IPS DF 4.7 (cell line): ENCODE results near the gene ZSCAN10.
"Not testable (repeated sequence)": the region's sequence is repeated elsewhere in the genome, so short reads cannot be mapped to it uniquely, and the experiment has no call there.

ENCODE experiments used
- DNase-seq: peaks from one replicate; pipeline ENCODE4 v3.0.0-alpha.2; 2013; ENCODE audit warnings: low spot score; ENCODE audit errors: extremely low read depth

Gene ZSCAN10

GRCh38 chr16:3065069-3065741 lies 33.9 kb downstream of the ZSCAN10 start, which contains the start of gene IL32:
Gene IL32 (plus strand): TSS chr16:3065640. CDS start chr16:3065812, 172 bp downstream.
- DNase-seq, result no peak

DNA sequence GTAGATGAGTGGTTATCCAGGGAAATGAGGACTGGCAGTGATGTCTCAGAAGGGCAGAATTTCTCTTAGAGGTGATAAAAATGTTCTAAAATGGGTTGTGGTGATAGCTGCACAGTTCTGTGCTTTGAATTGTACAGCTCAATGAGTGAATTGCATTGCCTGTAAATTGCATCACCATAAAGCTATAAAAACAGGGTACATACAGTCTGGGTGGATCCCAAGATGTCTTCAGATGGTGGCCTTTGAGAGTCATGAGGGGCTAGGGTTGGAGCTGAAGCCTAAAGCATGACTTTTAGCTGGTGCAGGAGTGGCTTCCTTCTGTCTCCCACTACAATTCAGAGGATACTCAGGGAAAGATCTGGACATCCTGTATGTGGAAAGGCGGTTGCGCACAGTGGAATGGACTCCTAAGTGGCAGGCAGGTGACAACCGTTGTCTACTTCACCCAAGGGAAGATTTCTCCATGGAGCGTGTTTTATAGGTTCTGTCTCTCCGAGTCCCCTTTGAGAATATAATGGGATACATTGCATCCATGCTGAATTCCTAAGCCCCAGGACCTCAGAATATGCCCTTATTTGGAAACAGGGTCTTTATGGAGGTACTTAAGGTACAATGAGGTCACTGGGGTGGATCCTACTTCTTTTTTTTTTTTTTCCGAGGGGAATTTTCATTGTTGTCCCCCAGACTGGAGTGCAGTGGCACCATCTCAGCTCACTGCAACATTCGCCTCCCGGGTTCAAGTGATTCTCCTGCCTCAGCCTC lies 35.3 kb downstream of the ZSCAN10 start:
- DNase-seq, result no peak

DNA sequence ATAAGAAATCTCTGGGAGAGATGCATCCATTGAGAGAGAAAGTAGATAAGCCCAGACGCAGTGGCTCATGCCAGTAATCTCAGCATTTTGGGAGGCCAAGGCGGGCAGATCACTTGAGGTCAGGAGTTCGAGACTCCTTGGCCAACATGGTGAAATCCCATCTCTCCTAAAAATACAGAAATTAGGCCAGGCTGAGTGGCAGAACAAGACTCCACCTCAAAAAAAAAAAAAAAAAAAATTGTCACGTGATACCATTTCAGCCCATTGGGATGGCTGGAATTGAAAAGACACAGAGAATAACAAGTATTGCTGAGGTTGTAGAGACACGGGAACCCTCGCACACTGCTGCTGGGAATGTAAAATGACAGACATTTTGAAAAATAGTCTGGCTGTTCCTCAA lies 36.5 kb downstream of the ZSCAN10 start:
- no peak for DNase-seq

- DNase-seq, result no peak
Measured at GRCh38 chr16:3060339-3061127, 38.6 kb downstream of the ZSCAN10 start.

- no peak for DNase-seq
Measured at GRCh38 chr16:3059723-3060242, 39.3 kb downstream of the ZSCAN10 start.

DNA sequence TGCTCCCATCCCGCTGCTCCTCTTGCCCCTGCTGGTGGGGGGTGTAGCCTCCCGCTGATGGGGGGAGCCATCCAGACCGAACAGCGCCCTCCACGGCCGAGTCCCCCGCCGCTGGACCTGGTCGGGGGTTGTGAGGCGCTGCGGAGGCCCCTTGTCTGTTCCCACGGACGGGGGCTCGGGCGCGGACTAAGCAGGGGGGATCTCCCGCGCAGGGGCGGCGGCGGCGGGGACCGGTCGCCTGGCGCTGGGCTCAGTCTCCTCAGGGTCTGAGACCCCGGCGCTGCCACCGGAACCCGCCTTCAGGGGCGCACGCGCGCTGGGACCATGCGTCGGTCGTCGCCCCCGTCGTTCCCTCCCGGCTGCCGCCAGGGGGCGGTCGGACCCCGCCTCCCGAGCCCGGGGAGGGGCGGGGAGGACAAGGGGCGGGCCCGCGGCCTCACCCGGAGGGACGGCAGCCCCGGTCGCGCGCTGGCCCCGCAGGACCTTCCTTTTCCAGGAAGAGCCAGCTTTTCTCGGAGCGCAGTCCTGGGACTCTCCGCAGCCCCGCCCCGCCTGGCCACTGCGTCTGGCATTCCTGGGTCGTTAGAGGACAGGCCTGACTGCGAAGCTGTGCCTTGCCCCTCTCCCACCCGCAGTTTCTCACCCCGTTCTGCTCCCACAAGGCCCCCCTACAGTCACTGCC lies 39.9 kb downstream of the ZSCAN10 start:
- peak; percentile 58 for DNase-seq

DNA sequence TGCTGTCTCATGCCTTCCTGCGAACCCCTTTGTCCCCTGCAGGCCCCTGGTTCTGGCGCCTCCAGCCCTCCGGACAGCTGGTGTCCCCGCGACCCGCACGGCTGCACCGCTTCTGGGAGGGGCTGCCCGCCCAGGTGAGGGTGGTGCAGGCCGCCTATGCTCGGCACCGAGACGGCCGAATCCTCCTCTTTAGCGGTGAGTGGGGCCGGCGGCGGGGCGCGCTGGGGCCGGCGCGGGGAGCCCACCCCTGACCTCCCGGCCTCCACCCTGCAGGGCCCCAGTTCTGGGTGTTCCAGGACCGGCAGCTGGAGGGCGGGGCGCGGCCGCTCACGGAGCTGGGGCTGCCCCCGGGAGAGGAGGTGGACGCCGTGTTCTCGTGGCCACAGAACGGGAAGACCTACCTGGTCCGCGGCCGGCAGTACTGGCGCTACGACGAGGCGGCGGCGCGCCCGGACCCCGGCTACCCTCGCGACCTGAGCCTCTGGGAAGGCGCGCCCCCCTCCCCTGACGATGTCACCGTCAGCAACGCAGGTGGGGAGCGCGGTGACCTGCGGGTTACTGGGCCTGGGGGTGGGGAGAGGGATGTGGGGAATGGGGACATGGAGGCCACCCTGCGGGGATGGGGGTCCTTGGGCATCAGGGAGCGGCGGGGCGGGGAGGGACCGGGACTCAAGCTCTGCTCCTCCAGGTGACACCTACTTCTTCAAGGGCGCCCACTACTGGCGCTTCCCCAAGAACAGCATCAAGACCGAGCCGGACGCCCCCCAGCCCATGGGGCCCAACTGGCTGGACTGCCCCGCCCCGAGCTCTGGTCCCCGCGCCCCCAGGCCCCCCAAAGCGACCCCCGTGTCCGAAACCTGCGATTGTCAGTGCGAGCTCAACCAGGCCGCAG lies 40.7 kb downstream of the ZSCAN10 start:
- no peak for DNase-seq

GRCh38 chr16:3057181-3058138 lies 41.6 kb downstream of the ZSCAN10 start:
- no peak for DNase-seq

DNA sequence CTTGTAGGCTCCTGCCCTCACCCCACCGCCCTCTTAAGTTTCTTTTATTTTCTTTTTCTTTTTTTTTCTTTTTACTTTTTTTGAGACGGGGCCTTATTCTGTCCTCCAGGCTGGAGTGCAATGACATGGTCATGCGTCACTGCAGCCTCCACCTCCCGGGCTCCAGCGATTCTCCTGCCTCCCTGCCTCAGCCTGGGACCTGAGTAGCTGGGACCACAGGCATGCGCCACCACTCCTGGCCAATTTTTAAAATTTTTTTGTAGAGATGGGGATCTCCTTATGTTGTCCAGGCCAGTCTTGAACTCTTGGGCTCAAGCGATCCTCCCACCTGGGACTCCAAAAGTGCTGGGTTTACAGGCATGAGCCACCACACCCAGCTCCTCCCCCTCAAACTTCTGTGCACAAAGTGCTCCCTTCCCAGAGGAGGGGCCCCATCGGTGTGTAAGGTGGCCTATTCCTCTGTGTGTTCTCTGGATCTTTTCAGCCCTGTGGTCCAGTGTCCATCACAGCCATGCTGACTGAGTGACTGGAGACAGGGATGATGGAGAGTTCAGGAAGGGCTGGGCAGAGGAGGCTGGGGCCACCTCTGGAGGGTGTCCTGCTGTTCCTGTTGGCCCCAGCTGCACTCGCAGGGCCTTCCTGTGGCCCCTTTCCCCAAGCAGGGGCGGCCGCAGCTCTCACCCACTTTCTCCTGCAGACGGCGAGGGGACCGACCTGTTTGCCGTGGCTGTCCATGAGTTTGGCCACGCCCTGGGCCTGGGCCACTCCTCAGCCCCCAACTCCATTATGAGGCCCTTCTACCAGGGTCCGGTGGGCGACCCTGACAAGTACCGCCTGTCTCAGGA lies 42.5 kb downstream of the ZSCAN10 start:
- no peak for DNase-seq

DNA sequence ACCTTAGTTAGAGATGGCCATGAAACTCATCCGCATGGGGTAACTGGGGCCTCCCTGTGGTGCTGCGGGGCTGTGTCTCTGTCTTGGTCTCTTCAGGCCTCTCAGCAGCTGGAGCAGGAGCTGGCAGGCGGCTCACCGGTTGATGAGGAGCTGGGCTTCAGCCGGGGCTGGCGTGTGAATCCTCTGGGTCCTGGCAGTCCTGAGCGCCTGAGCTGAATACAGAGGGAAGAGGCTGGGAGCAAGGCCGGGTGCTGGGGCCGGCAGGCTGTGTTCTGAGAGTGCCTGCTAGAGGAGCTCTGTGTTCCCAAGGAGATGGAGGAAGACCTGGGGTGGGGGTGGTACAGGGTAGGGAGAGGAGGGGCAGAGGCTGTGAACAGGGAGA lies 43.4 kb downstream of the ZSCAN10 start:
- not testable (repeated sequence) for DNase-seq

DNA sequence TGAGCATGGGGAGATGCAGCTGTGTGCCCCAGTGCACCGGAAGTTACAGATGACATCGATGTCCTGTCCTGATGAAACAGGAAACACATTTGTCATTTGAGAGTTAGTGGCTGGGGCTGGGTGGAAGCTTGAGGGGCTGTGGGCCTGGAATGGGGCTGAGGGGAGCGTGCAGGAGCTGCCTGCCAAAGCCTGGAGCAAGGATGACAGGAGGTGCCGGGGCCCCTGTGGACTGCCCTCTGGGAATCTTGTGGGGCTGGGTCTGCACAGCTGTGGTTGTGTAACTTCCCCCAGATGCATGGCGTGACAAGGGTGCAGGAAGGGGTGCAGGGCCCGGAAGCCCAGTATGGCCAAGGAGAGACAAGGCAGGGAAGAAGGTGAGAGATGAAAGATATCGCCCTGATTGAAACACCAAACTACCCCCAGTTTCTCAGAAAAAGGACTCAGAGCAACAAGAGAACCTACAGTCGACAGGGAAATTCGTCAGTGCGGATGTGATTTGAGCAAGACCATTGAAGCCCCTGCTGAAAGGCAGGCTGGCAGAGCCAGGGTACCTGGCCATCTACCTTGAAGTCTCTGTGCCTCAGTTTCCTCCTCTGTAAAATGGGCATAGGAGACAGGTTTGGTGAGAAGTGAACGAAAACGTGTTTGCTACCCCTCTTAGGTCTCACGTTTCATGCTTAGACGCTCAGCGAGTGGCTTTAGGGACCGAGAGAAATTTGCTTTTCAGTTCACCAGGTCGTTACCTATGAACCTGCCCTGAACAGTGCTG lies 43.9 kb downstream of the ZSCAN10 start:
- DNase-seq, result no peak

- DNase-seq, result not testable (repeated sequence)
Measured at GRCh38 chr16:3053330-3053710, 45.8 kb downstream of the ZSCAN10 start.

DNA sequence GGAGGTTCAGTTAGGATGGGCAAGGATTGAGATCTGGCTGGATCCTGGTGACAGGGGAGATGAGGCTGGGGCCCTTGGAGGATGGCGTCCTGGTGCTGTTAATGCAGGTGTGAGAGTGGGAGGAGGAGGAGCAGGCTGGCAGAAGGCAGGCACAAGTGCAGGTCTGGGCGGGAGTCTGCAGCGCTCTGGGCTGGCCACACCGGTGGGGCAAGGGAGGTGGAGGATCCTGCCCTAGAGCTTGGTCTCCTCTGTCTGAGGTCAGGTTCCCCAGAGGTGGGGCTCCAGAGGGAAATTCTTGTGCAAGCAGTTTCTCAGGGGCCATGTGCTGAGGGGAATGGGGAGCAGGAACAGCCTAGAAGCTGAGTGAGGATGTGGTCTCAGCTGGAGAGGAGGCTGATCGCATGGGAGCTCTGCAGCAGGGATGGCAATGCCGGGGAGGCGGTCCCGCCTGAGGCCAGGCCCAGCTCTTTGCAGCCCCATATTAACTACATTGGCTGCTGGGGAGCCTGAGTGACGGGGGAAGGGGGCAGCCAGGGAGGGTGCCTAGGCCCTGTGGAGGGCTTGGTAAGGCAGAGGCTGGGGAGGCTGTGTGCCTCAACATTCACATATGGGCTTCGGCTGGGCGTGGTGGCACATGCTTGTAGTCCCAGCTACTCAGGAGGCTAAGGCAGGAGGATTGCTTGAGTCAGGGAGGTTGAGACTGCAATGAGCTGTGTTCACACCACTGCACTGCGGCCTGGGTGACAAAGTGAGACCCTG lies 46.3 kb downstream of the ZSCAN10 start:
- not testable (repeated sequence) for DNase-seq

DNA sequence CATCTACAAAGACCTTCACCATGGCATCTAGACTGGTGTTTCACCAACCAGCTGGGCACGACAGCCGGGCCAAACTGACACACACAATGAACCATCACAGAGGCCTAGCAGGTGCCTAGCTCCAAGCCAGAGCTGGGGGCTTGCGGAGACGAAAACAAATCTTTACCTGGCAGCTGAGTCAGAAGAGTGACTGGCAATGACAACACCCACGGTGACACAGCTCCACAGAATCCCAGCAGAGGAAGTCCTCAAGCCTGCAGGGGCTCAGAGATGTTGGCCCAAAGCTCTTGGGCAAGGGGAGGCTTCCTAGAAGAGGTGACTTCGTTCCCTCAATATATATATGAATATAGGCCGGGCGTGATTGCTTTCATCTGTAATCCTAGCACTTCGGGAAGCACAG lies 47.6 kb downstream of the ZSCAN10 start:
- no peak for DNase-seq

DNA sequence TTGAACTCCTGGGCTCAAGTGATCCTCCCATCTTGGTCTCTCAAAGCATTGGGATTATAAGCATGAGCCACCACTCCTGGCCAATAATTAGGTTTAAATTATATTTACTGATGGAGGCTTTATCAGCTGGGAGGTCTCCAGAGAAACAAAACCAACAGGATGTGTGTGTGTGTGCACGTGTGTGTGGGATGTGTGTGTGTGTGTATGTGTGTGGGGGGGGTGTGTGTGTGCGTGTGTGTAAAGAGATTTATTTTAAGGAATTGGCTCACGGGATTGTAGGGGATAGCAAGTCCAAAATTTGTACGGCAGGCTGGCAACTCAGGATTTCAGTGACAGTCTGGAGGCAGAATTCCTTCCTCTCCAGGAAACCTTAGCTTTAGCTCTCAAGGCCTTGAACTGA lies 48.1 kb downstream of the ZSCAN10 start:
- DNase-seq, result no peak

- no peak for DNase-seq
Measured at GRCh38 chr16:3050487-3050886, 48.6 kb downstream of the ZSCAN10 start.
